PC-3 (cell line): ENCODE results near the gene SLC7A6.

Source experiments
- EZH2 ChIP-seq: fragments of 300-600 bp; sonication (generic); IDR thresholded peaks from one replicate; pipeline ENCODE4 v1.6.1; 2017; ENCODE audit warnings: antibody characterized with exemption, mild to moderate bottlenecking, low read length; ENCODE audit not compliant: unreplicated experiment
- TF ChIP-seq, protein P1 (sequence below): fragments of 300-600 bp; sonication (generic); conservative IDR thresholded peaks from 2 replicates; pipeline ENCODE4 v1.5.1; 2017; ENCODE audit warnings: antibody characterized with exemption, low read depth, mild to moderate bottlenecking, low read length

DNA sequence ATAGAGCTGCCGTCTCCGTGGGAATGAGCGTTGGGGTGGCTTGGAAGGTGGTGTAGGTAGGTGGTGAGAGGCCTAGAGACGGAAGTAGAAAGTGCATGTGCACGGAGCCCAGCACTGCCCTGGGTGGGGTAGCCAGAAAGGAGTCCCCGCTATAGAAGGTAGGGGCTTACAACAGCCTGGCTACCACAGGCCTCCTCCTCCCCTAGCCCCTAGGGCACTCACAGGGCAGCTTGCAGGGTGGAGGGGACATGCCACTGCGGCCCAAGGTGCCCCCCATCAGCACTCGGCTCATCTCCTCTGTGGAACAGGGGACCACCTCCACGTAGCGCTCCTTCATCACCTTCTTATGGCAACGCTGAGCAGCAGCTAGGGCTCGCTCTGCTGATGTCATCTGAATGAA lies 33.4 kb upstream of the SLC7A6 start:
- TF ChIP-seq, protein P1, sequence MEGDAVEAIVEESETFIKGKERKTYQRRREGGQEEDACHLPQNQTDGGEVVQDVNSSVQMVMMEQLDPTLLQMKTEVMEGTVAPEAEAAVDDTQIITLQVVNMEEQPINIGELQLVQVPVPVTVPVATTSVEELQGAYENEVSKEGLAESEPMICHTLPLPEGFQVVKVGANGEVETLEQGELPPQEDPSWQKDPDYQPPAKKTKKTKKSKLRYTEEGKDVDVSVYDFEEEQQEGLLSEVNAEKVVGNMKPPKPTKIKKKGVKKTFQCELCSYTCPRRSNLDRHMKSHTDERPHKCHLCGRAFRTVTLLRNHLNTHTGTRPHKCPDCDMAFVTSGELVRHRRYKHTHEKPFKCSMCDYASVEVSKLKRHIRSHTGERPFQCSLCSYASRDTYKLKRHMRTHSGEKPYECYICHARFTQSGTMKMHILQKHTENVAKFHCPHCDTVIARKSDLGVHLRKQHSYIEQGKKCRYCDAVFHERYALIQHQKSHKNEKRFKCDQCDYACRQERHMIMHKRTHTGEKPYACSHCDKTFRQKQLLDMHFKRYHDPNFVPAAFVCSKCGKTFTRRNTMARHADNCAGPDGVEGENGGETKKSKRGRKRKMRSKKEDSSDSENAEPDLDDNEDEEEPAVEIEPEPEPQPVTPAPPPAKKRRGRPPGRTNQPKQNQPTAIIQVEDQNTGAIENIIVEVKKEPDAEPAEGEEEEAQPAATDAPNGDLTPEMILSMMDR: no peak
- no peak for TF ChIP-seq EZH2
